PC-3 (cell line): ENCODE data around the gene KRTAP10-9. TPM values are rescaled to one million over a fixed set of nuclear protein-coding genes. Genes with fewer than 3 reads are reported as not detected.

Experiments used
- ATAC-seq: fragments of 200-7000 bp; cut with Tn5 transposase; 2 replicates; pipeline ENCODE4 v1.9.1; 2020; ENCODE audit warnings: mild to moderate bottlenecking, moderate library complexity
- BruUV-seq: library from RNA; stranded (reverse); fragments of 400-500 nt; replicated peaks from 2 replicates; lab custom pipeline; 2021; lab: Mats Ljungman, UMichigan
- CTCF ChIA-PET: fragments of 300-600 bp; sonication (Branson Sonifier 250); formaldehyde crosslinking; loops from one replicate; lab custom pipeline; 2022; ENCODE audit warnings: antibody characterized with exemption; lab: Charles Lee
- POLR2A ChIA-PET: fragments of 300-600 bp; sonication (Branson Sonifier 250); formaldehyde crosslinking; loops from one replicate; lab custom pipeline; 2022; ENCODE audit warnings: antibody characterized with exemption; ENCODE audit not compliant: unreplicated experiment; lab: Charles Lee
- DNase-seq: peaks from one replicate; pipeline ENCODE4 v3.0.0-alpha.2; 2015
- H2AFZ ChIP-seq: fragments of 300-600 bp; sonication (generic); 2 replicates; pipeline ENCODE4 v1.6.0; 2016; ENCODE audit warnings: antibody characterized with exemption, low read length
- H3F3A ChIP-seq: fragments of 300-600 bp; sonication (generic); one replicate; pipeline ENCODE4 v1.6.0; 2017; ENCODE audit warnings: antibody characterized with exemption, low read length, control low read depth, mild to moderate bottlenecking; ENCODE audit not compliant: unreplicated experiment
- H3K27ac ChIP-seq: fragments of 300-600 bp; sonication (generic); 2 replicates; pipeline ENCODE4 v1.5.1; 2016; ENCODE audit warnings: mild to moderate bottlenecking, low read length
- H3K27me3 ChIP-seq: fragments of 300-600 bp; sonication (generic); 2 replicates; pipeline ENCODE4 v1.6.1; 2016; ENCODE audit warnings: low read length, mixed read lengths
- H3K36me3 ChIP-seq: fragments of 300-600 bp; sonication (generic); 2 replicates; pipeline ENCODE4 v1.6.1; 2016; ENCODE audit warnings: low read depth, mixed run types, low read length, mixed read lengths
- H3K4me1 ChIP-seq: fragments of 300-600 bp; sonication (generic); 2 replicates; pipeline ENCODE4 v1.5.1; 2016; ENCODE audit warnings: low read length; ENCODE audit not compliant: insufficient read depth
- H3K4me2 ChIP-seq: fragments of 300-600 bp; sonication (generic); 2 replicates; pipeline ENCODE4 v1.6.0; 2016; ENCODE audit warnings: low read length
- H3K4me3 ChIP-seq: fragments of 300-600 bp; sonication (generic); 2 replicates; pipeline ENCODE4 v1.5.1; 2016; ENCODE audit warnings: mild to moderate bottlenecking, low read length, mixed read lengths
- H3K79me2 ChIP-seq: fragments of 300-600 bp; sonication (generic); 2 replicates; pipeline ENCODE4 v1.6.1; 2017; ENCODE audit warnings: low read length, mixed read lengths
- H3K9ac ChIP-seq: fragments of 300-600 bp; sonication (generic); 2 replicates; pipeline ENCODE4 v1.6.0; 2016; ENCODE audit warnings: mild to moderate bottlenecking, low read length
- H3K9me2 ChIP-seq: fragments of 300-600 bp; sonication (generic); replicated peaks from 2 replicates; pipeline ENCODE4 v1.6.1; 2016; ENCODE audit warnings: mixed run types, low read length, mixed read lengths
- H3K9me3 ChIP-seq: fragments of 300-600 bp; sonication (generic); 2 replicates; pipeline ENCODE4 v1.6.1; 2016; ENCODE audit warnings: low read length, mixed read lengths
- H4K20me1 ChIP-seq: fragments of 300-600 bp; sonication (generic); 2 replicates; pipeline ENCODE4 v1.6.1; 2016; ENCODE audit warnings: low read length, mixed read lengths
- CTCF ChIP-seq: fragments of 300-600 bp; sonication (generic); conservative IDR thresholded peaks from 2 replicates; pipeline ENCODE4 v1.5.1; 2017; ENCODE audit warnings: antibody characterized with exemption, low read depth, mild to moderate bottlenecking, low read length
- EZH2 ChIP-seq: fragments of 300-600 bp; sonication (generic); IDR thresholded peaks from one replicate; pipeline ENCODE4 v1.6.1; 2017; ENCODE audit warnings: antibody characterized with exemption, mild to moderate bottlenecking, low read length; ENCODE audit not compliant: unreplicated experiment
- EZH2phosphoT487 ChIP-seq: fragments of 300-600 bp; sonication (generic); IDR thresholded peaks from 2 replicates; pipeline ENCODE4 v1.6.1; 2018; ENCODE audit warnings: mild to moderate bottlenecking, antibody characterized with exemption, low read length, borderline replicate concordance
- intact Hi-C: fragments of 100-400 bp; cut with micrococcal nuclease; formaldehyde crosslinking; loops from 2 replicates; pipeline ENCODE4 v1.9.0; 2023
- total RNA-seq: library from RNA; depleted of rRNA; stranded (reverse); fragments of >200 nt; gene quantifications from 2 replicates; pipeline ENCODE4 v1.2.3, GENCODE V29; 2014

The KRTAP10-9 gene
- total RNA-seq, 1 experiment from 2014 or later, result not detected

GRCh38 chr21:44639331-44639655 lies 12.4 kb downstream of the KRTAP10-9 start:
- H2AFZ ChIP-seq, result no peak overlapping the region
- TF ChIP-seq EZH2phosphoT487, result no peak
- TF ChIP-seq CTCF, result no peak
- TF ChIP-seq EZH2, result no peak
- H3K27me3 ChIP-seq, result no peaks in the 10 kb centered on the region
- H3F3A ChIP-seq, result no peaks in the 10 kb centered on the region
- H3K36me3 ChIP-seq, result no peaks in the 10 kb centered on the region
- no peak for ATAC-seq
- H3K9me2 ChIP-seq, result no peaks in the 10 kb centered on the region
- no peak overlapping the region for H3K4me3 ChIP-seq
- H3K27ac ChIP-seq, result no peak overlapping the region
- H3K79me2 ChIP-seq, result no peaks in the 10 kb centered on the region
- POLR2A ChIA-PET, result no interaction called here
- H3K9ac ChIP-seq, result no peak overlapping the region
- no peaks in the 10 kb centered on the region for H3K4me1 ChIP-seq
- CTCF ChIA-PET, result no interaction called here
- H3K9me3 ChIP-seq, result no peaks in the 10 kb centered on the region
- H3K4me2 ChIP-seq, result no peak overlapping the region
- BruUV-seq, result no TSS peak
- intact Hi-C loops, result no loop called here
- H4K20me1 ChIP-seq, result no peaks in the 10 kb centered on the region
- DNase-seq, result no peak

GRCh38 chr21:44640761-44641160 lies 13.9 kb downstream of the KRTAP10-9 start:
- POLR2A ChIA-PET, result no interaction called here
- no TSS peak for BruUV-seq
- no peak overlapping the region for H2AFZ ChIP-seq
- no peaks in the 10 kb centered on the region for H3F3A ChIP-seq
- H3K4me1 ChIP-seq, result no peaks in the 10 kb centered on the region
- no peak overlapping the region for H3K4me3 ChIP-seq
- H3K9me3 ChIP-seq, result no peaks in the 10 kb centered on the region
- no peak for TF ChIP-seq EZH2phosphoT487
- no peak for TF ChIP-seq CTCF
- no peak for TF ChIP-seq EZH2
- no peak overlapping the region for H3K9ac ChIP-seq
- no peak overlapping the region for H3K27ac ChIP-seq
- H3K79me2 ChIP-seq, result no peaks in the 10 kb centered on the region
- no peak for DNase-seq
- CTCF ChIA-PET, result no interaction called here
- no peak for ATAC-seq
- no peak overlapping the region for H3K4me2 ChIP-seq
- H3K27me3 ChIP-seq, result no peaks in the 10 kb centered on the region
- H3K9me2 ChIP-seq, result no peaks in the 10 kb centered on the region
- intact Hi-C loops, result no loop called here
- no peaks in the 10 kb centered on the region for H4K20me1 ChIP-seq
- no peaks in the 10 kb centered on the region for H3K36me3 ChIP-seq

- no peaks in the 10 kb centered on the region for H3K36me3 ChIP-seq
- H3K9ac ChIP-seq, result no peak overlapping the region
- BruUV-seq, result no TSS peak
- ChIA-PET CTCF (no interaction called here), POLR2A (no interaction called here)
- H3K27me3 ChIP-seq, result no peaks in the 10 kb centered on the region
- intact Hi-C loops, result no loop called here
- H4K20me1 ChIP-seq, result no peaks in the 10 kb centered on the region
- no peaks in the 10 kb centered on the region for H3K9me3 ChIP-seq
- no peaks in the 10 kb centered on the region for H3K79me2 ChIP-seq
- H3K4me3 ChIP-seq, result no peak overlapping the region
- no peaks in the 10 kb centered on the region for H3F3A ChIP-seq
- no peaks in the 10 kb centered on the region for H3K4me1 ChIP-seq
- no peak overlapping the region for H3K4me2 ChIP-seq
- TF ChIP-seq EZH2 (no peak), CTCF (no peak), EZH2phosphoT487 (no peak)
- no peak overlapping the region for H3K27ac ChIP-seq
- no peaks in the 10 kb centered on the region for H3K9me2 ChIP-seq
- ATAC-seq (peak; percentile 40; the same call in 1 of the 2 replicates), DNase-seq (no peak)
- no peak overlapping the region for H2AFZ ChIP-seq
Measured at GRCh38 chr21:44643741-44644310, 16.9 kb downstream of the KRTAP10-9 start.
